C1 segment of cervical spinal cord (tissue), 14 donors: ENCODE measurements around the gene PACS2.
"Not testable (repeated sequence)": the region's sequence is repeated elsewhere in the genome, so short reads cannot be mapped to it uniquely, and the experiment has no call there.

ENCODE experiments used
- DNase-seq, 14 donors: peaks; one replicate each; lab custom pipeline; 2025; lab: John Stamatoyannopoulos, UW

PACS2 gene

GRCh38 chr14:105287249-105288102, 27.1 kb upstream of the PACS2 start:
- DNase-seq: no peak

- DNase-seq: not testable (repeated sequence)
Measured at GRCh38 chr14:105288936-105289335, 25.6 kb upstream of the PACS2 start.

DNA sequence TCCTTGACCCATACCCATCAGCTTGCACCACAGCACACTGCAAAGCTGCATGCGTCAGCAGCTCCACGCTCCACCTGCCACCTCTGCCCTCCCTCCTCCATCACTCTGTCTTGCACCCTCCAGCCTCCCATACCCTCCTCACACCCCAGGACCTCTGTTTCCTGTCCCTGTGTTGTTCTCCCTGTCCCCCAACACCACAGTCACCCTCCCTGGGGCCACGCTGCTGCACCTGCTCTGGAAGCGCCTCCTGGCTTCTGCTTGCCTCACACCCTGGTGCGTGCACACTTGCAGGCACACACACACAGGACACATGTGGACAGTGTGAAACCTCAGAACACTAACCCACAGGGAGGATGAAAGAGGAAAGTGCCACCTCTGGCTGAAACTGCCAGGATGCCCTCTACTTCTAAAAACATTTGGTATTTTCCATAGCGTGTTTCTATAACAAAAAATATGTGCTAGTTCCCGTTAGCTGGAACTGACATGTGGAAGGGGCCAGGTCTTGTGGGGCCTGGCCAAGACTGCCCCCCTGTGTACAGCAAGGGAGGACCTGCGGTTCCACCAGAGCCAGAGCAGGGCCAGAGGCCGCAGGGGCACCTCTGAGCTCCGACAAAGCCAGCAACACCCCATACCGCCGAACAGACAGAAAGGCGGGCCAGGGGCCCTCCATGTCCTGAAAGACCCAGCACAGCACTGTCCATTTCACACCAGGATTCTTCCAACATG, 23.8 kb upstream of the PACS2 start:
- no peak for DNase-seq

- no peak for DNase-seq
Measured at GRCh38 chr14:105292826-105293711, 21.5 kb upstream of the PACS2 start.

DNA sequence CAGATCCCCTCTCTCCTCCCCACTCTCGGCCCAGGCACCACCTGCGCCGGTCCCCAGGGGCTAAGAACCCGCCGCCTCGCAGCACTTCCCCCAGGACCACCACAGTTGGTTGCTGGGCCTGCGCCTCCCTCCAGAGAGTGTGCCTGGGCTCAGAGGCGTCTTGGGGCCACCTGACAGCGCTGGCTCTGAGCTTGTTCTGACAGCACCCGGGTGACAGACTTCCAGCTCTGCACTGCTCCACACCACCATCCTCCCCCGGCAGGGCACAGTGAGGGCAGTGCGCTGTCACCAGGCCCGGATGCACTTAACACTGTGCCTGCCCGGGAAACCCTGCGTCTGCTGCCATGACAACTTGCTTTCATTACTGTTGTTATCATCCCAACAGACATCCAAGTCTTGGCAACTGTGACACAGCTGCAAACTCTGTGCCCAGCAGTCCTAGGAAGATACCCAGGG, 20.4 kb upstream of the PACS2 start:
- peak in 9 of 14 donors; percentile 26 to 89 (median 51) for DNase-seq

DNA sequence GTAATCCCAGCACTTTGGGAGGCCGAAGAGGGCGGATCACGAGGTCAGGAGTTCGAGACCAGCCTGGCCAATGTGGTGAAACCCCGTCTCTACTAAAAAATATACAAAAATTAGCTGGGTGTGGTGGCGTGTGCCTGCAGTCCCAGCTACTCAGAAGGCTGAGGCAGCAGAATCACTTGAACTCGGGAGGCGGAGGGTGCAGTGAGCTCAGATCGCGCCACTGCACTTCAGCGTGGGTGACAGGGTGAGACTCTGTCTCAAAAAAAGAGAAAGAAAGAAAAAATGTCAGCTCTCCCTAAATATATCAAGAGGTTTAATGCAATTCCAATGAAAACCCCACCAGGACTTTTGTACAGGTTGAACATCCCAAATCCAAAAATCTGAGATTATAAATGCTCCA, 17.2 kb upstream of the PACS2 start:
- DNase-seq: not testable (repeated sequence)

- DNase-seq: peak in 2 of 14 donors; percentile 65 to 72
Measured at GRCh38 chr14:105299654-105300541, 14.7 kb upstream of the PACS2 start.

DNA sequence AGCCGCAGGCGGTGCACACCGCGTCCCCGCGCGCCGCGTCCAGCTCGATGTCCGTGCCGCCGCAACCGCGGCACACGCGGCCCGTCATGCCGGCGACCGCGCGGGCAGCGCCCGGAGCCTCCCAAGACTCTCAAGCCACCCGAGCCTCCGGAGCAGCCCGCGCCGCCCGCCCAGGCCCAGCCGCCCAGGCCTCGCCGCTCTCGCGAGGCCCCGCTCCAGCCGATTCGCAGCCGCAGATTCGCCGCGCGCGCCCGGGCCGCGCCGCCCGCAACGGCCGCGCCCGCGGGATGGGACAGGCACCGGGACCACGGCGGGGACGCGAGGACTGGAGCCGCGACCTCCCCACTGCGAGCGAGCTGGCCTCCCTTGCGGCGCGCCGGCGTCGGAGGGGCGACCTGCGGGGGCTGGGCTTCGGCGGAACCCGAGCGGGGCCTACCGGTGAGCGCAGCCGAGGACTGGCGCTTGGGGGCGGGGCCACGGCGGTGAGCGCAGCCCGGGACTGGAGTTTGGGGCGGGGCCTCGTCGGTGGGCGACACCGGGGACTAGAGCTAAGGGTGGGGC, 13.9 kb upstream of the PACS2 start, which contains the start of gene BRF1:
BRF1 (minus strand) TSS at position 460 of the 561 bp plus-strand sequence; CDS start at position 88, 372 bp downstream.
- peak in 13 of 14 donors; percentile 65 to 96 (median 92) for DNase-seq

DNA sequence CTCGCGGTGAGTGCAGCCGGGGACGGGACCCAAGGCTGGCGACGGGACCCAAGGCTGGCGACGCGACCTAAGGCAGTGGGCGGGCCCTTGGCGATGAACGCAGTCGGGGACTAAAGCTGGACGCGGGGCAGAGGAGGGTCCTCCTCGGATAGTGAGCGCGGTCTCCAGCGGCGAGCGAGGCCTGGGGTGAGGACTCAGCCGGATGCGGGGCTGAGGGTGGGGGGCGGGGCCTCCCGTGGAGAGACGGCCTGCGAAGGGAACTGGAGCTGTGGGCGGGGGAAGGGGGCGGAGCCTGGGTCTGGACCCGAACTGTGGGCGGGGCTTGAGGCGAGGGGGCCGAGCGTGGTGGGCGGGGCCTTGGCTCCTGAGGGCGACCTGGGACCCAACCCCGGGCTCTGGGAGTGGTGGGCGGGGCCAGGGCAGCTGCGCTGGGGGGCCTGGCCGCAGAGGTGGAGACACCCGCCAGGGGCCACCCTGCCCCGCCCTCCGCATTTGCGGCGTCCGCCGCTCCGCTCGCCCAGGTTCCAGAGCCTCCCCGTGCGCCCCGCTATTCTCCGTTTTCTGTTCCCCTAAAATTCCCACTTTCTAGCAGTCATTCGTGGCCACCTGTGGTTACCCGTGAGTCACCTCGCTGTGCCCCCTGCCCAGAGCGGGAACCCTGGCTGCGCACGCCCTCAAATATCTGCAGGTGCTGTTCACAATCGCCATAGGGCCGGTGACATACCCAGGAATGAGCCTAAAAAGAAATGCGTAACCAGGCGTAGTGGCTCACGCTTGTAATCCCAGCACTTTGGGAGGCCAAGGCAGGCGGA, 13.2 kb upstream of the PACS2 start:
- DNase-seq: peak; percentile 65 to 96 (median 93)

- not testable (repeated sequence) for DNase-seq
Measured at GRCh38 chr14:105301915-105302249, 12.7 kb upstream of the PACS2 start.

GRCh38 chr14:105303949-105304348, 10.6 kb upstream of the PACS2 start:
- no peak for DNase-seq

DNA sequence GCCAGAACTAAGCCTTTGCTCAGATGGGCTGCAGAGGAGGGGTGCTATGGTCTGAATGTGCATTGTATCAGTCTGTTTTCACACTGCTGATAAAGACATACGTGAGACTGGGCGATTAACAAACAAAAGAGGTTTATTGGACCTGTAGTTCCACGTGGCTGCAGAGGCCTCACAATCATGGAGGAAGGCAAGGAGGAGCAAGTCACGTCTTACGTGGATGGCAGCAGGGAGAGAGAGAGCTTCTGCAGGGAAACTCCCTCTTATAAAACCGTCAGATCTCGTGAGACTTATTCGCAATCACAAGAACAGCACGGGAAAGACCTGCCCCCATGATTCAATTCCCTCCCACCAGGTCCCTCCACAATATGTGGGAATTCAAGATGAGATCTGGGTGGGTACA, 10.0 kb upstream of the PACS2 start:
- no peak for DNase-seq

DNA sequence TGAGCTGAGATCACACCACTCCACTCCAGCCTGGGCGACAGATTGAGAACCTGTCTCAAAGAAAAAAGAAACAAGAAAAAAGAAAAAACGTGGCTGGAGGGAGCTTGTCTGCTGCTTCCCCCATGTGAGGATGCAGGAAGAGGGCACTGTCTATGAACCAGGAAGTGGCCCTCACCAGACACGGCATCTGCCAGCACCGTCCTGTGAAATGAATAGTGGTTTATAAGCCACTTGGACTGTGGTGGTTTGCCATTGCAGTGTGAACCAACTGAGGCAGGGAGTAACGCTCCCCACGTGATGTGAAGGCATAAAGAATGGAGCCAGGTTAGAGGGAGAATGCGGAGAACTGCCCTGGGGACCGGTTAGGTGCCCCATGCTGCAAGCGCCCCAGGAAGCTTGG, 9.2 kb upstream of the PACS2 start:
- DNase-seq: no peak

DNA sequence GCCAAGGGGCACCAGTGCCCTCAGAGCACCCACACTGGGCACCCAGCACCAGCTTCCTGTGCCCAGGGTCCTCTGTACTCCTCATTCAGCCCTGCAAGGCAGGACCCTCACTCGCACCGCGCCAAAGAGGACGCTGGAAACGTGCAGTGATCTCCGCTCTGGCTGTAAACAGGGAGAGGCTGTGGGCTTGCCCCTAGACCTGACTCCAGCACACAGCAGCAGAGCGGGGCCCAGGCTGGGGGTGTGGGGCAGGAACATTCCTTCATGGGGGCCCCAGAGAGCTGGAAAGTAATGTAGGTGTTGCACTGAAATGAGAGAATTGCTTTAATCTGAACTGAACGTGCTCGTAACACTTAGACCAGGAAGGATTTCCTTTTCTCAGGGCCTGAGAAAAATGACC, 8.8 kb upstream of the PACS2 start:
- no peak for DNase-seq

GRCh38 chr14:105307052-105307727, 7.4 kb upstream of the PACS2 start:
- no peak for DNase-seq

DNA sequence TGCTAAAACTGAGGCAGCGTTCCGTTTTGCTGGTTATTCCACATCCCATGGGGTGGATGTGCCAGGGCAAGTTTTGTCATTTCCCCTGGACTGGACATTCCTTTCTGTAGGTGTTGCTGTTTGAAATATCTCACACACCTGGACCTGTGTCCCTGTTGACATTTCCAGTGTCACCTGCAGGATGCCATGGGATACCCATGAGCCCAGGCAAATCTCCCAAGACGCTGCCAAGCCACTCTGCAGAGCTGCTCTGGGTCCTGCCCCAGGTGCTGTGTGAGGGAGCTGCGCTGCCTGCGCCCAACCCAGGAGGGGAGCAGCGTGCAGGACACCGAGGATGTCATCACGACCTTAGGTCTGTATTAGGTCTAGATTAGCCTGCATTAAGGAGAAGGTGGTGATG, 5.2 kb upstream of the PACS2 start:
- no peak for DNase-seq

GRCh38 chr14:105311838-105312237, 2.7 kb upstream of the PACS2 start:
- DNase-seq: peak in 2 of 14 donors; percentile 9 to 41

DNA sequence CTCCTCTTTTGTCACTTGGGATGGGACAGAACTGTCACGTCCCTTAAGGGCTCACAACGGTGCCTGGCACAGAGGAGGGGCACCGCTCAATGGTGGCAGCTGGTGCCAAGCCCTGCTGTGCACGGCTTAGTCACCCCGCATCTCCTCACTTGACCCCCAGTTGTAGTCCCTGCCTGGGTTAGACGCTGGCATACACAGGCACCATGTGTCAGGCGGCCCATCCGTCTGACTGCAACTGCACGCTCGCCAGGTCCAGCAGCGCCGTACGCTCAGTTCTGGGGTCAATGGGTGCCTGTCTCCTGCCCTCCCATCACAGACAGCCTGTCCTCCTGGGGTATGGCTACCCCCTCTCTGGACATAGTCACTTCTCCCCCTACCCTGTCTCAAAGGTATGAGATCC, 1.6 kb upstream of the PACS2 start:
- DNase-seq: peak in 9 of 14 donors; percentile 53 to 90 (median 71)
